Smooth muscle cell of the brain vasculature (primary cell): ENCODE data around the gene L3MBTL3.
"Not testable (repeated sequence)": the region's sequence is repeated elsewhere in the genome, so short reads cannot be mapped to it uniquely, and the experiment has no call there.

Source experiments
- DNase-seq: peaks from one replicate; pipeline ENCODE4 v3.0.0-alpha.2; 2012; ENCODE audit warnings: low read depth, low spot score

Gene L3MBTL3

GRCh38 chr6:130138116-130138908, 119.9 kb downstream of the L3MBTL3 start:
- no peak for DNase-seq

- no peak for DNase-seq
Measured at GRCh38 chr6:130138909-130139242, 120.5 kb downstream of the L3MBTL3 start.

- DNase-seq = no peak
Measured at GRCh38 chr6:130140084-130140483, 121.7 kb downstream of the L3MBTL3 start.

- DNase-seq = no peak
Measured at GRCh38 chr6:130143709-130144108, 125.3 kb downstream of the L3MBTL3 start.

- no peak for DNase-seq
Measured at GRCh38 chr6:130147111-130147510, 128.7 kb downstream of the L3MBTL3 start.

- no peak for DNase-seq
Measured at GRCh38 chr6:130148181-130148580, 129.8 kb downstream of the L3MBTL3 start.

GRCh38 chr6:130149016-130149415, 130.6 kb downstream of the L3MBTL3 start:
- not testable (repeated sequence) for DNase-seq

GRCh38 chr6:130150906-130151305, 132.5 kb downstream of the L3MBTL3 start:
- DNase-seq = no peak

- DNase-seq = no peak
Measured at GRCh38 chr6:130152908-130153510, 134.6 kb downstream of the L3MBTL3 start.

- DNase-seq = no peak
Measured at GRCh38 chr6:130156908-130157307, 138.5 kb downstream of the L3MBTL3 start.

- DNase-seq = no peak
Measured at GRCh38 chr6:130158056-130158455, 139.7 kb downstream of the L3MBTL3 start.

GRCh38 chr6:130158548-130158947, 140.2 kb downstream of the L3MBTL3 start:
- no peak for DNase-seq

- DNase-seq = no peak
Measured at GRCh38 chr6:130159956-130160355, 141.6 kb downstream of the L3MBTL3 start.

- DNase-seq = no peak
Measured at GRCh38 chr6:130161683-130162404, 143.5 kb downstream of the L3MBTL3 start.

- no peak for DNase-seq
Measured at GRCh38 chr6:130162421-130162820, 144.0 kb downstream of the L3MBTL3 start.

GRCh38 chr6:130163266-130163665, 144.9 kb downstream of the L3MBTL3 start:
- no peak for DNase-seq

- no peak for DNase-seq
Measured at GRCh38 chr6:130164251-130164650, 145.9 kb downstream of the L3MBTL3 start.

- DNase-seq = no peak
Measured at GRCh38 chr6:130167655-130168054, 149.3 kb downstream of the L3MBTL3 start.

GRCh38 chr6:130170160-130170559, 151.8 kb downstream of the L3MBTL3 start:
- DNase-seq = not testable (repeated sequence)

GRCh38 chr6:130173377-130174004, 155.1 kb downstream of the L3MBTL3 start:
- not testable (repeated sequence) for DNase-seq

GRCh38 chr6:130176378-130176777, 158.0 kb downstream of the L3MBTL3 start:
- DNase-seq = no peak

- peak; percentile 17 for DNase-seq
Measured at GRCh38 chr6:130178692-130179091, 160.3 kb downstream of the L3MBTL3 start.
